Lung (tissue), 12 donors: Measurements from ENCODE around the gene SPON2. TPM values are rescaled to one million over a fixed set of nuclear protein-coding genes. Genes with fewer than 3 reads are reported as not detected.

Experiments
- ATAC-seq: fragments of 200-7000 bp; cut with Tn5 transposase; one replicate; pipeline ENCODE4 v1.9.1; 2020; ENCODE audit warnings: moderate number of reproducible peaks; ENCODE audit not compliant: insufficient read depth, low FRiP score
- DNase-seq, 3 donors: peaks; one replicate each; pipeline ENCODE4 v3.0.0-alpha.2; 2013 to 2017
- H3K27ac ChIP-seq, 2 donors: one replicate each; pipeline ENCODE4 v1.5.1; 2013; ENCODE audit warnings: mild to moderate bottlenecking in 2 of 2, moderate library complexity in 2 of 2, control low read depth in 1 of 2, inconsistent platforms in 1 of 2, low read depth in 1 of 2, low read length in 1 of 2
- H3K27me3 ChIP-seq, 3 donors: one replicate each; pipeline ENCODE4 v1.5.1; 2013; ENCODE audit warnings: low read length in 2 of 3; ENCODE audit not compliant: control insufficient read depth in 3 of 3, insufficient read depth in 3 of 3
- H3K36me3 ChIP-seq, 4 donors: one replicate each; pipeline ENCODE4 v1.5.1; 2013; ENCODE audit warnings: low read length in 4 of 4, mild to moderate bottlenecking in 1 of 4, moderate library complexity in 1 of 4; ENCODE audit not compliant: control insufficient read depth in 4 of 4, insufficient read depth in 4 of 4
- H3K4me1 ChIP-seq, 5 donors: one replicate each; pipeline ENCODE4 v1.5.1; 2013; ENCODE audit warnings: low read length in 5 of 5, mild to moderate bottlenecking in 2 of 5, moderate library complexity in 1 of 5; ENCODE audit not compliant: control insufficient read depth in 5 of 5, insufficient read depth in 5 of 5
- H3K4me3 ChIP-seq: one replicate; pipeline ENCODE4 v1.5.1; 2013; ENCODE audit warnings: mild to moderate bottlenecking, control low read depth, moderate library complexity
- H3K9ac ChIP-seq, 2 donors: one replicate each; pipeline ENCODE4 v1.5.1; 2013; ENCODE audit warnings: low read length in 2 of 2, control low read depth in 1 of 2; ENCODE audit not compliant: insufficient read depth in 1 of 2
- H3K9me3 ChIP-seq, 4 donors: one replicate each; pipeline ENCODE4 v1.5.1; 2013; ENCODE audit warnings: low read length in 3 of 4, mild to moderate bottlenecking in 1 of 4, moderate library complexity in 1 of 4; ENCODE audit not compliant: control insufficient read depth in 4 of 4, insufficient read depth in 3 of 4
- CTCF ChIP-seq: IDR thresholded peaks from 2 replicates; pipeline ENCODE4 v1.5.1; 2012; ENCODE audit warnings: mild to moderate bottlenecking; ENCODE audit errors: control extremely low read depth, extremely low read depth
- WGBS, 2 donors: extraction: QIAGEN DNeasy Blood & Tissue Kit; methylation state at CpG; one replicate each; pipeline ENCODE4 v1.1.7; 2013; 5-methylcytosine and 5-hydroxymethylcytosine counted together
- polyA plus RNA-seq, 2 donors: library from polyadenylated mRNA; stranded (reverse); fragments of 200-250 nt; gene quantifications; one replicate each; pipeline ENCODE4 v1.2.1, GENCODE V29; 2013
- total RNA-seq, 2 donors: library from RNA; depleted of rRNA in 1 of 2; stranded (reverse); fragments of >200 nt in 1 of 2; gene quantifications; one replicate each; pipeline ENCODE4 v1.2.1, GENCODE V29; 2014 to 2021
- donor health status: control.
- donor health status: control.
- donor health status: Bipolar disorder and iron deficiency.
- donor health status: healthy.
- donor health status: DM: yes; HTN: yes; CAD: no.

The SPON2 gene
- total and polyA plus RNA-seq, 4 donors, result 21.0 to 106 (median 68.5) TPM

- no peak for ATAC-seq
- H3K9ac ChIP-seq, result no peak overlapping the region
These were observed 5.1 kb upstream of the SPON2 start for GRCh38 chr4:1177274-1178141.

GRCh38 chr4:1176398-1177273 lies 4.3 kb upstream of the SPON2 start:
- H3K9ac ChIP-seq, result no peak overlapping the region
- no peak for ATAC-seq
- peaks cover 0 to 11% (median 0%) of the 10 kb centered on the region in 3 donors for H3K27me3 ChIP-seq
- WGBS, 2 donors, result 50 to 58% methylated on average over 1 of the region's 1 CpG
- H3K4me1 ChIP-seq, result peaks cover 0 to 23% (median 6%) of the 10 kb centered on the region in 5 donors
- no peak for DNase-seq
- H3K4me3 ChIP-seq, result no peak overlapping the region
- no peak overlapping the region for H3K27ac ChIP-seq
- H3K9me3 ChIP-seq, result peaks cover 0 to 8% (median 2%) of the 10 kb centered on the region in 4 donors
- no peak for TF ChIP-seq CTCF
- no peaks in the 10 kb centered on the region for H3K36me3 ChIP-seq

More at GRCh38 chr4:1177274-1178141, 5.1 kb upstream of the SPON2 start:
- DNase-seq, result no peak
- Histone ChIP-seq H3K27ac (peak overlapping the region in 1 of 2 donors; percentile 54), H3K9me3 (peaks cover 0 to 8% (median 2%) of the 10 kb centered on the region in 4 donors), H3K4me3 (no peak overlapping the region), H3K36me3 (no peaks in the 10 kb centered on the region), H3K27me3 (peaks cover 0 to 4% (median 0%) of the 10 kb centered on the region in 3 donors), H3K4me1 (peaks cover 0 to 20% (median 1%) of the 10 kb centered on the region in 5 donors)
- WGBS, 2 donors, result 81 to 86% methylated on average over 28 of the region's 28 CpGs
- no peak for TF ChIP-seq CTCF

- TF ChIP-seq CTCF, result no peak
- Histone ChIP-seq H3K36me3 (no peaks in the 10 kb centered on the region), H3K4me1 (peaks cover 0 to 23% (median 6%) of the 10 kb centered on the region in 5 donors), H3K27me3 (peaks cover 0 to 17% (median 0%) of the 10 kb centered on the region in 3 donors), H3K9ac (no peak overlapping the region), H3K9me3 (peaks cover 0 to 3% (median under 1%) of the 10 kb centered on the region in 4 donors), H3K4me3 (no peak overlapping the region), H3K27ac (no peak overlapping the region)
- 95 to 96% methylated on average over 7 of the region's 7 CpGs for whole genome bisulfite sequencing, 2 donors
- ATAC-seq (no peak), DNase-seq (no peak)
These were observed 3.3 kb upstream of the SPON2 start for GRCh38 chr4:1175635-1176229.
